A549 (cell line): ENCODE measurements around the gene KCNJ14. TPM values are rescaled to one million over a fixed set of nuclear protein-coding genes. Genes with fewer than 3 reads are reported as not detected.

Source experiments
- ATAC-seq, 2 experiments: fragments of 200-7000 bp in 1 of 2; fragments of >200 bp in 1 of 2; cut with Nextera tagmentation in 1 of 2; cut with Tn5 transposase in 1 of 2; 3 replicates each; pipeline versions ENCODE4 v1.8.0 to v1.9.1; 2018 to 2020; ENCODE audit warnings: mild to moderate bottlenecking in 1 of 2, moderate library complexity in 1 of 2
- CTCF ChIA-PET: fragments of 300-600 bp; sonication (Branson Sonifier 250); formaldehyde crosslinking; extraction: SDS; loops from one replicate; lab custom pipeline; 2021; ENCODE audit warnings: antibody characterized with exemption, inconsistent platforms; lab: Yijun Ruan, JAX
- POLR2A ChIA-PET: fragments of 350-600 bp; formaldehyde crosslinking; extraction: SDS; loops from one replicate; lab custom pipeline; 2021; ENCODE audit warnings: antibody characterized with exemption, inconsistent platforms; lab: Yijun Ruan, JAX
- DNase-seq, 2 experiments: peaks; one replicate each; pipeline versions ENCODE4 v3.0.0 to v3.0.0-alpha.2; 2011 to 2016; ENCODE audit warnings: low read depth in 1 of 2, low spot score in 1 of 2
- FAIRE-seq: peaks from 2 replicates; lab custom pipeline; 2011; peaks lifted over from hg19 to GRCh38; lab: Jason Lieb, UNC
- H3K27ac ChIP-seq, 2 experiments: fragments of >200 bp; sonication (Bioruptor Twin); formaldehyde crosslinking; 3 replicates each; pipeline ENCODE4 v1.5.1; 2016 to 2017
- H3K4me1 ChIP-seq: fragments of >200 bp; sonication (Bioruptor Twin); formaldehyde crosslinking; 3 replicates; pipeline ENCODE4 v1.6.1; 2016
- H3K4me2 ChIP-seq: fragments of >200 bp; sonication (Bioruptor Twin); formaldehyde crosslinking; 3 replicates; pipeline ENCODE4 v1.6.1; 2016
- H3K4me3 ChIP-seq: fragments of >200 bp; sonication (Bioruptor Twin); formaldehyde crosslinking; 3 replicates; pipeline ENCODE4 v1.5.1; 2016
- H3K9me3 ChIP-seq: fragments of >200 bp; sonication (Bioruptor Twin); formaldehyde crosslinking; 3 replicates; pipeline ENCODE4 v1.6.1; 2016
- CEBPB ChIP-seq, 2 experiments: fragments of >200 bp in 1 of 2; sonication (Bioruptor Twin) in 1 of 2; formaldehyde crosslinking in 1 of 2; IDR thresholded peaks; 2 replicates each; pipeline ENCODE4 v1.6.1; 2012 to 2016
- CHD4 ChIP-seq: fragments of 200-600 bp; sonication (generic); IDR thresholded peaks from 2 replicates; pipeline ENCODE4 v1.6.1; 2016; ENCODE audit warnings: antibody characterized with exemption, mild to moderate bottlenecking, borderline replicate concordance
- EHF ChIP-seq: fragments of 250-450 bp; sonication (Bioruptor Pico); IDR thresholded peaks from 2 replicates; pipeline ENCODE4 v1.5.0; 2020; ENCODE audit warnings: mild to moderate bottlenecking
- FOSB ChIP-seq: fragments of 250-450 bp; sonication (Bioruptor Pico); IDR thresholded peaks from 2 replicates; pipeline ENCODE4 v1.5.0; 2020; ENCODE audit warnings: mild to moderate bottlenecking, moderate library complexity
- HDAC2 ChIP-seq: fragments of 200-600 bp; sonication (generic); IDR thresholded peaks from 2 replicates; pipeline ENCODE4 v1.6.1; 2016
- HEYL ChIP-seq: fragments of 250-450 bp; sonication (Bioruptor Pico); IDR thresholded peaks from 2 replicates; pipeline ENCODE4 v1.8.0; 2021; ENCODE audit warnings: mild to moderate bottlenecking, moderate library complexity
- HOXB13 ChIP-seq: fragments of 250-450 bp; sonication (Bioruptor Pico); IDR thresholded peaks from 2 replicates; pipeline ENCODE4 v1.5.0; 2020; ENCODE audit warnings: low read depth, mild to moderate bottlenecking, moderate library complexity
- HOXB5 ChIP-seq: fragments of 250-450 bp; sonication (Bioruptor Pico); IDR thresholded peaks from 2 replicates; pipeline ENCODE4 v1.5.0; 2020; ENCODE audit warnings: mild to moderate bottlenecking, moderate library complexity
- JUN ChIP-seq, 2 experiments: fragments of >200 bp; sonication (Bioruptor Twin); formaldehyde crosslinking; IDR thresholded peaks; 2 replicates in 1 of 2; 3 replicates in 1 of 2; pipeline ENCODE4 v1.6.1; 2016 to 2017
- JUNB ChIP-seq: fragments of >200 bp; sonication (Bioruptor Twin); formaldehyde crosslinking; IDR thresholded peaks from 2 replicates; pipeline ENCODE4 v1.6.1; 2016
- MAFK ChIP-seq: fragments of 450-650 bp; IDR thresholded peaks from 2 replicates; pipeline ENCODE4 v1.6.1; 2014; ENCODE audit not compliant: partially characterized antibody
- MYC ChIP-seq: IDR thresholded peaks from 2 replicates; pipeline ENCODE4 v1.6.1; 2012; ENCODE audit warnings: mild to moderate bottlenecking, inconsistent platforms, low read length, improper control_type of control experiment, borderline replicate concordance
- NR3C1 ChIP-seq: fragments of >200 bp; sonication (Bioruptor Twin); formaldehyde crosslinking; IDR thresholded peaks from 3 replicates; pipeline ENCODE4 v1.6.1; 2017
- POLR2A ChIP-seq: IDR thresholded peaks from 2 replicates; pipeline ENCODE4 v1.6.1; 2012; ENCODE audit warnings: mild to moderate bottlenecking, low read length
- RAD21 ChIP-seq, 2 experiments: fragments of >200 bp in 1 of 2; sonication (Bioruptor Twin) in 1 of 2; formaldehyde crosslinking in 1 of 2; IDR thresholded peaks in 1 of 2; conservative IDR thresholded peaks in 1 of 2; 2 replicates in 1 of 2; 3 replicates in 1 of 2; pipeline ENCODE4 v1.6.1; 2012 to 2018; ENCODE audit warnings: inconsistent platforms in 1 of 2
- RFX5 ChIP-seq: fragments of 450-650 bp; IDR thresholded peaks from 2 replicates; pipeline ENCODE4 v1.7.1; 2014; ENCODE audit warnings: antibody characterized with exemption, mild to moderate bottlenecking, moderate library complexity
- SMC3 ChIP-seq: fragments of >200 bp; sonication (Bioruptor Twin); formaldehyde crosslinking; IDR thresholded peaks from 3 replicates; pipeline ENCODE4 v1.6.1; 2018; ENCODE audit warnings: inconsistent platforms
- TFCP2L1 ChIP-seq: fragments of 250-450 bp; sonication (Bioruptor Pico); IDR thresholded peaks from 2 replicates; pipeline ENCODE4 v1.5.0; 2021; ENCODE audit warnings: mild to moderate bottlenecking
- ZFP36 ChIP-seq: fragments of 450-650 bp; IDR thresholded peaks from 2 replicates; pipeline ENCODE4 v1.6.1; 2014; ENCODE audit warnings: borderline replicate concordance; ENCODE audit not compliant: partially characterized antibody
- WGBS: methylation state at CpG from one replicate; pipeline ENCODE4 v1.1.6; 2017; ENCODE audit errors: missing lambda C conversion rate; 5-methylcytosine and 5-hydroxymethylcytosine counted together
- polyA plus RNA-seq, 4 experiments: library from polyadenylated mRNA; depleted of rRNA in 3 of 4; stranded (reverse); fragments of >200 nt; fragmentation: RNase III in 1 of 4; extraction: RNeasy Plus Mini Kit Qiagen cat#74134 plus additional on column Dnase treatment in 1 of 4; gene quantifications; 2 replicates in 3 of 4; 3 replicates in 1 of 4; pipeline ENCODE4 v1.2.3, GENCODE V29; 2011 to 2017
- TF ChIP-seq, protein P1 (sequence below): fragments of 250-450 bp; sonication (Bioruptor Pico); IDR thresholded peaks from 2 replicates; pipeline ENCODE4 v1.5.0; 2020; ENCODE audit warnings: low read depth, mild to moderate bottlenecking, moderate library complexity
- TF ChIP-seq, protein P2 (sequence below): fragments of >200 bp; sonication (Bioruptor Twin); formaldehyde crosslinking; IDR thresholded peaks from 3 replicates; pipeline ENCODE4 v1.5.1; 2016
- TF ChIP-seq, protein P3 (sequence below): fragments of 450-650 bp; IDR thresholded peaks from 2 replicates; pipeline ENCODE4 v1.6.1; 2014; ENCODE audit warnings: antibody characterized with exemption

KCNJ14 gene
- polyA plus RNA-seq, 2 of the 4 experiments (the other 2 are of a cell fraction), result 1.3 to 1.9 TPM

DNA sequence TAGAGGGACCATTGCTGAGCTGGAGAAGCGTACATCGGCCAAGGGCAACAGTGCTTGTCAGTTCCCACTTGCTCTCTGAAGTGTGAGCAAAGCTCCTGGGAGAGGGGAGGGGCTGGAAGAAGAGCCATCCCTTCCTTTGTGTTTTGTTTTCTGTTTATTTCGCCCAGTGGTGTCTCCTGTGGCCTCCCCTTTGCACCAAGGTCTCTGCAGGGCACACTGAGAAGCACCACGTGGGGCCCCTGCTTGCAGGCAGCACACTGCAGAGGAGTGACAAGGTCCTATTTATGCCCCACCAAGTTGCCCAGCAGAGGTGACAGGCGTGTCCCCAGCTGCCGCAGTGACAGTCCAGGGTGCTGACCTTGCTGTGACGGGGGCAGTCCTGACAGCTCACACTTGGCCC is 38.0 kb upstream of the KCNJ14 start:
- peaks cover 13% of the 10 kb centered on the region for H3K4me1 ChIP-seq
- no peaks in the 10 kb centered on the region for H3K9me3 ChIP-seq
- no peak overlapping the region for H3K4me2 ChIP-seq
- ChIA-PET CTCF (interaction anchor here (0.9 to 3.3 kb wide), 4 partner anchors 26 to 146 kb away, joined by 3 to 21 read pairs (median 4); partner anchors contain the start of genes GRWD1 and KDELR1), POLR2A (interaction anchor here (1.3 kb wide), 1 partner anchor 17 kb away, joined by 3 read pairs; no protein-coding TSS in a partner anchor)
- no peak for FAIRE-seq
- DNase-seq, result no peak
- ATAC-seq, result no peak
- TF ChIP-seq CHD4 (no peak), MAFK (no peak), RFX5 (no peak), HOXB13 (CRISPR knock-in tag) (no peak), ZFP36 (no peak), NR3C1 (no peak), MYC (no peak)
- H3K27ac ChIP-seq, result no peak overlapping the region
- 74% methylated on average over 7 of the region's 7 CpGs for WGBS
- H3K4me3 ChIP-seq, result no peak overlapping the region

DNA sequence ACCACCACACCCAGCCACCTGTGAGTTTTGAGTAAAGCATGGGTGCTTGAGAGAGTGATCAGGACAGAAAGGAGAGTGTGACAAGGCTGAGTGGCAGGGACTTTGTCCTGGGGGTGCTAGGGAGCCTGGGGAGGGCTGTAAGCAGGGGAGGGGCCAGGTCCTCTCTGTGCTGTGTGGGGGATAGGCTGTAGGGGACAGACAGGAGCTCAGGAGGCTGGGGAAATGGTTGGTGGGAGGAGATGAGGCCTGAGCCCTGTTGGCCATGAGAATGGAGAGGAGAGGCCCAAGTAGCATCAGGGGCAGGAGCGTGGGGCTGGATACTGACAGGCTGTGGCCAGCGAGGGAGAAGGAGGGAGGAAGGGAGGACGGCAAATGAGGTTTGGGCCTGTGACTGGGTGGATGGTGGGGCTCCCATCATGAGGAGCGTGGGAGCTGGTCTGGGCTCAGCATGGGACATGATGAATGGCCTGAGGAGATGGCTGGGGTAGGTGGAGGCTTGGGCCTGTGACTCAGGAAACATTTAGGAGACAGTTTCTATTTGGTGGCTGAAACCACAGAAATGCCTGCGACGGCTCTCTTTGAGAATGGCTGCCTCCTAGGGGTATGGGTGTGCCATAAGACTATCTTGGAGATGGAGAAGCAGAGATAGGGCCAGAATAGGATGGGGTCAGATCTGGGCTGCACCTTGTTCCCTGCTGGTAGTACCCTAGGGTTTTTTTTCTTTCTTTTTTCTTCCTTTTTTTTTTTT is 36.9 kb upstream of the KCNJ14 start:
- Histone ChIP-seq H3K4me3 (no peak overlapping the region), H3K9me3 (no peaks in the 10 kb centered on the region), H3K4me2 (no peak overlapping the region), H3K27ac (peak overlapping the region in 1 of 2 experiments; percentile 53; a peak in 2 of 6 replicates), H3K4me1 (peaks cover 10% of the 10 kb centered on the region)
- TF ChIP-seq EHF (CRISPR knock-in tag) (no peak), RAD21 (conservative IDR thresholded peaks at IDR 0.05 in 1 of 2, IDR thresholded peaks at IDR 0.05 in 1 of 2) (no peak), JUN (IDR thresholded peaks at IDR 0.05) (no peak), CEBPB (IDR thresholded peaks at IDR 0.05) (no peak), TFCP2L1 (CRISPR knock-in tag) (no peak), FOSB (CRISPR knock-in tag) (no peak), POLR2A (no peak), HEYL (no peak), HDAC2 (no peak), HOXB5 (CRISPR knock-in tag) (no peak), JUNB (no peak), SMC3 (no peak)
- TF ChIP-seq, protein P1, sequence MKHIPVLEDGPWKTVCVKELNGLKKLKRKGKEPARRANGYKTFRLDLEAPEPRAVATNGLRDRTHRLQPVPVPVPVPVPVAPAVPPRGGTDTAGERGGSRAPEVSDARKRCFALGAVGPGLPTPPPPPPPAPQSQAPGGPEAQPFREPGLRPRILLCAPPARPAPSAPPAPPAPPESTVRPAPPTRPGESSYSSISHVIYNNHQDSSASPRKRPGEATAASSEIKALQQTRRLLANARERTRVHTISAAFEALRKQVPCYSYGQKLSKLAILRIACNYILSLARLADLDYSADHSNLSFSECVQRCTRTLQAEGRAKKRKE (CRISPR knock-in tag), result no peak
- TF ChIP-seq, protein P2, sequence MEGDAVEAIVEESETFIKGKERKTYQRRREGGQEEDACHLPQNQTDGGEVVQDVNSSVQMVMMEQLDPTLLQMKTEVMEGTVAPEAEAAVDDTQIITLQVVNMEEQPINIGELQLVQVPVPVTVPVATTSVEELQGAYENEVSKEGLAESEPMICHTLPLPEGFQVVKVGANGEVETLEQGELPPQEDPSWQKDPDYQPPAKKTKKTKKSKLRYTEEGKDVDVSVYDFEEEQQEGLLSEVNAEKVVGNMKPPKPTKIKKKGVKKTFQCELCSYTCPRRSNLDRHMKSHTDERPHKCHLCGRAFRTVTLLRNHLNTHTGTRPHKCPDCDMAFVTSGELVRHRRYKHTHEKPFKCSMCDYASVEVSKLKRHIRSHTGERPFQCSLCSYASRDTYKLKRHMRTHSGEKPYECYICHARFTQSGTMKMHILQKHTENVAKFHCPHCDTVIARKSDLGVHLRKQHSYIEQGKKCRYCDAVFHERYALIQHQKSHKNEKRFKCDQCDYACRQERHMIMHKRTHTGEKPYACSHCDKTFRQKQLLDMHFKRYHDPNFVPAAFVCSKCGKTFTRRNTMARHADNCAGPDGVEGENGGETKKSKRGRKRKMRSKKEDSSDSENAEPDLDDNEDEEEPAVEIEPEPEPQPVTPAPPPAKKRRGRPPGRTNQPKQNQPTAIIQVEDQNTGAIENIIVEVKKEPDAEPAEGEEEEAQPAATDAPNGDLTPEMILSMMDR, result no peak
- TF ChIP-seq, protein P3, sequence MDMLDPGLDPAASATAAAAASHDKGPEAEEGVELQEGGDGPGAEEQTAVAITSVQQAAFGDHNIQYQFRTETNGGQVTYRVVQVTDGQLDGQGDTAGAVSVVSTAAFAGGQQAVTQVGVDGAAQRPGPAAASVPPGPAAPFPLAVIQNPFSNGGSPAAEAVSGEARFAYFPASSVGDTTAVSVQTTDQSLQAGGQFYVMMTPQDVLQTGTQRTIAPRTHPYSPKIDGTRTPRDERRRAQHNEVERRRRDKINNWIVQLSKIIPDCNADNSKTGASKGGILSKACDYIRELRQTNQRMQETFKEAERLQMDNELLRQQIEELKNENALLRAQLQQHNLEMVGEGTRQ, result no peak
- ChIA-PET CTCF (interaction anchor here (0.6 to 3.3 kb wide), 5 partner anchors 27 to 147 kb away, joined by 3 to 21 read pairs (median 4); partner anchors contain the start of genes GRWD1 and KDELR1), POLR2A (no interaction called here)
- FAIRE-seq, result no peak
- 83% methylated on average over 6 of the region's 6 CpGs for WGBS
- DNase-seq, result peak in 1 of 2 experiments; percentile 58
- ATAC-seq, result peak; percentile 45 to 46; a peak in 5 of 6 replicates
